HepG2 (cell line): Measurements from ENCODE around the gene RREB1.

Experiments
- KMT2B ChIP-seq: IDR thresholded peaks from 2 replicates; pipeline ENCODE4 v1.6.1; 2016; ENCODE audit warnings: missing genetic modification reagents, missing compliant biosample characterization
- POLR2AphosphoS5 ChIP-seq: IDR thresholded peaks from 2 replicates; pipeline ENCODE4 v1.6.1; 2012; ENCODE audit warnings: low read depth, low read length
- U2AF1 ChIP-seq: fragments of 200-400 bp; formaldehyde crosslinking; optimal IDR thresholded peaks from 2 replicates; pipeline ENCODE3; 2017; ENCODE audit warnings: mild to moderate bottlenecking, low read depth, low read length
- ZNF605 ChIP-seq: sonication (generic); formaldehyde crosslinking; IDR thresholded peaks from 2 replicates; pipeline ENCODE4 v1.8.0; 2022; ENCODE audit warnings: mild to moderate bottlenecking, missing genetic modification reagents

- TF ChIP-seq POLR2AphosphoS5 (no peak), ZNF605 (no peak), U2AF1 (no peak), KMT2B (CRISPR knock-in tag) (no peak)
Measured at GRCh38 chr6:7104752-7105151, 3.0 kb upstream of the RREB1 start.
